NCI-H1092 treated with DMSO at 0.1 percent for 48 hours (cell line): ENCODE measurements around the gene ZFP36L2.

ENCODE experiments used
- DNase-seq: peaks from one replicate; lab custom pipeline; 2025; lab: John Stamatoyannopoulos, UW

Gene ZFP36L2

DNA sequence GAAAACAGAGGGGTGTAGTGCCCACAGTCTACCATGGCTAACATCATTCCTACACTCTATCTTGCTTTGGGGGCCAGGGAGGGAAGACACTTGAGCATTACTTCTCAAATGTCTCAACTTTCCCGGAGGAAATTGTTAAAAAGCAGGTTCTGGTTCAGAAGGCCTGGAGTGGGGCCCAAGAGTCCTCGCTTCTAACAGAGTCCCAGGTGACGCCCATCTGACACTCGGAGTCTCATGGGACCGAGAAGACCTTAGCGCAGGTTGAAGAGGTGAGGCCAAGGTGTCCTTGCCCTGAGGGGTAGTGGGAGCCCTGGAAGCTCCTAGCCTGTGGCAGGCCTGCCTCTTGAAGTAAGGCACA lies 40.1 kb downstream of the ZFP36L2 start:
- DNase-seq = no peak

DNA sequence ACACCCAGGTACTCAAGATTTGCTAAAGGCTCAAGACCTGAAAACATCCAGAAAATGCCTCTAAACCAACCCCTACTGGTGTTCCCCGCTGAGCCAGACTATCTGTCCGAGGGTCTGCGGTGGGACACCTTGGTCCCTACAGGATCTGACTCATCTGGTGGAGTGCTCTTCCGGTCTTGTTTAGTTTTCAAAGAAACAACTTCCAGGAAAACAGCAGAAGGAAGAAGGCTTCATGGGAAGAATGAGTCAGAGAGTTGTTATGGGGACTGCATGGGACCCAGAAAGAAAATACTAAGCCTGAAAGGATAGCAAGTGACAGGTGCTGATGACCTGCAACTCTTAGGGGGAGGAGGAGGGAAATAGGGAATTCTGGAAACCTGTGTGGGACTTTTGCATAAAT lies 41.3 kb downstream of the ZFP36L2 start:
- DNase-seq = no peak

DNA sequence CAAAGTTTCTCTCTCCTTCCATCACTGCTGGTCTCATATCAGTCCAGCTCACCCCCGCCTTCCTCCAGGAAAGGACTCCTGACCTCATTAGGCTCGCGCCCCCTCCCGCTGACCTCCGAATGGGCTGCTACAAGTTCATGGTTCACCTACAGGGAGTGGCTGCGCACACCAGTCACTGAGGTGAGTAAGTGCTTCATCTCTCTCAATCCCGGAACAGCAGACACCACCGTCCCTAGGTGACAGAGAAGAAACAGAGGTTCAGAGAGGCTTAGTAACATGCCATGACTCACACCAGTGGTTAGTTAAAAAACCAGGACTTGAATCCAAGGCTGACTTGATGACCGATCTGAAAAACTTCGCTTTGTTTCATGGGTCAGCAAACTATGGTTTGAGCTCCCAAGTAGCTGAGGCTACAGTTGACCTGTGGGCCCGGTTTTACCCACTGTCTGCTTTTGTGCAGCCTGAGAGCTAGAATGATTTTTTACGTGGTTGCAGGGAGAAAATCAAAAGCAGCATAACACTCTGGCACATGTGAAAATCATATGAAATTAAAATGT lies 42.0 kb downstream of the ZFP36L2 start:
- DNase-seq = no peak

DNA sequence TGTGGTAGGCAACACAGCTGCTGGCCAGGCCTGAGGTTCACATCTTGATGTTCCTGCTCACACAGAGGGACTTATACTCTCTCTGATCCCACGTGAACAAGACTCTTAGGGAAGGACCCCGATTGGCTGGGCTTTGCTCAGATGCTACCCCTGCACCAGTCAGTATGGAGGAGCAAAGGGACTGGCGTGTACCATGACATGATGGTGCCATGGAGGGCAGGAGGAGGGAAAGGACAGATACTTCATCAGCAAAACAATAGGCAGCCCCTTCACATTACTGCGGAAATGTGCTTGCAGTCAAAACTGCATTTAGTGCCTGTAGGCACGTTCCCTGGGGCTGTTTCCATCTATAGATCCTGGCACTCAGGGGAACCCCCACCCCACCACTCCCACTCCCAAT lies 42.7 kb downstream of the ZFP36L2 start:
- no peak for DNase-seq

DNA sequence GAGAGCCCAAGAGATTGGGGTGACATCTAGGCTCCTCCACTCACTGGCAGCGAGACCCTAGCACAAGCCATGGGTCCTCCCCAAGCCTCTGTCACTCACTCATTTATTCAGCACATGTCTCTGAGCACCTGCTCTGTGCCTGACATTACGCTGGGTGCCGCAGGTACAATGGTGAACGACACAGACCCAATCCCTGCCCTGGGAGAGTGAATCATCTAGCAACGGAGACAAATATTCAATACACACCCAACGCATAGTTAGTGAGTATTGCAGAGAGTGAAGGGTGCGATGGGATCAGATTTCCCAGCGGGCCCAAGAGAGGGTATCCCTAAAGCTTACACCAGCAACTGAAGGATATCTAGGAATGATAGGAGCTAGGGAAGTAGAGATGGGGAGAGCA lies 45.5 kb downstream of the ZFP36L2 start:
- no peak for DNase-seq

DNA sequence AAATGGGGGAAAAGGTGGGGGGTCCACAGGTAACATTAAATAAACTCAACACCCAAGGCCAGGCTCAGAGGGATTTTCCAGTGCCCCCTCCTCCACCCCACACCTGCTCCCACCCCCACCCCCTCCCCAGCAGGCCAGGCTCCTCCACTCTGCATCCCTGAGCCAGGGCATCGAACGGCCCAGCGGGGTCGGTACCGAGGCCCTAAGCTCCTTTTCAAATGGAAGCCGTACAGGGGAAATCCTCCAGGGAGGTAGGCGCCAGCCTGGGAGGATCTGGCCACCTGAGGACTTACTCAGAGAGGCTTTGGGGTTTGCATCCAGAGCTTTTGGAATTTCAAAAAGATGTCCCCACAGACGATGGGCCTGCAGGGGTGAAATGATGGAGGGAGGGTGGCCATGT lies 46.5 kb downstream of the ZFP36L2 start:
- no peak for DNase-seq

DNA sequence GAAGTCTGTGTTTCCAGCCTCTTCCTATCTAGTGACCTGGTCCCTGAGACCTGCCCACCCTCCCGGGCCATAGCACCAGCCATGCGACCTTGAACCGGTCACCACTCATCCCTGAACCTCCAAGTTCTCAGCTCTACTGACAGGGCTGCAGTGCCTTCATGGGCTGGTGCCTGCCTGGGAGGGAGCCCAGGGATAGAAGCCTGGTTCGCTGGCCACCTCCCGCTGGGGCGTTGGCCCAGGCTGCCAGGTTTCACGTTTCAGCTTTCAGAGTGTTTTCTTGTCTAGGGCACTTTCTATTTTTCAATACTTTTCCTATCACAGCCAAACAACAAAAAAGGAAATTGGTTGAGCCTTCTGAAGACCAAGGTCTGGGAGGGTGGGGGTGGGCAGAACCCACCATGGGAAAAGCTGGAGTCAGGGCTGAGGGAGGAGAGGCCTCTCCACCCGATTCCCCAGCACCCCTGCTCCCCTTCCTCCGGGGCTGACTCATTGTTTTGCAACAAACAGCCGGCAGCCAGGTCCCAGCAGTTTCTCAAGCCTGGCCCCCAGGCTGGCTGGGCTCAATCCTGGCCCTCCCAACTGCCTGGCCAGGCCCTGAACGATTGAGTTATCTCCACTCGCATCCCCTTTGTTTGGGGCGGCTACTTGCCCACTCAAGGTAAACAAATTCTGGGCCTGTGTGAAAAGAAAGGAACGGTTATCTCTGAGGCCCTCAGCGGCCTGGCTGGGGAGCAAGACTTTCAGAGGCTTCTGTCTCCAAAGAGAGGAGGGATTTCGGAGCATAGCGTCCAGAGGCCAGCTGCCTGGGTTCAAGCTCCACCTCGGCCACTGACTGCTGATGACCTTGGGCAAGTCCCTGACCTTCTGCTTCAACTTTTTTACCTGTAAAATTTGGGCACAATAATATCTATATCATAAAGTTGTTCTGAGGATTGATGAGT lies 47.5 kb downstream of the ZFP36L2 start:
- peak; percentile 73 for DNase-seq

DNA sequence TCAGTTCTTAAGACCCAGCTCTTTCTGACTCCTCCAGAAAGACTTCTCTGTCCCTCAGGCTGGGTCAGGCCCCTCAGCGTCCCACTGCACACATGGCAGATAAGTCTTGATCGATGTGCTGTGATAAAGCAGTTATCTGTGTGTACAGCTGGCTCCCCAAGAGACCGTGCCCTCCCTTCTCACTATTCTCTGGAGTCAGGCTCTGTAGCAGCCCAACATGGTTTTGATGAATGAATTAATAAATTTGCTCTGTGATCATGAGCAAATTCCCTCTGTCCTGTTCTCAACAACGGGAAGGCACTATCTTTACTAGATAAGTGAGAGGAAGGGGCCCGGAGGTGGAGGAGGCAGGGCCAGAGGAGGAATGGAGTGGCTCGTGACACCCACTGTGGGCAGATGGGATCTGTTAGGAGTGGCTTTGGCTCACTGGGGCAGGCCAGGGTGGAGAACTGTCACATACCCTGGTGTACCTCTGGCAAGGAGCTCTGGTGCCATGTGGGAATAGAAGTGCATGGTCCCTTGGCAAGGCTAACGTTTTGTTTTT lies 48.3 kb downstream of the ZFP36L2 start:
- no peak for DNase-seq

DNA sequence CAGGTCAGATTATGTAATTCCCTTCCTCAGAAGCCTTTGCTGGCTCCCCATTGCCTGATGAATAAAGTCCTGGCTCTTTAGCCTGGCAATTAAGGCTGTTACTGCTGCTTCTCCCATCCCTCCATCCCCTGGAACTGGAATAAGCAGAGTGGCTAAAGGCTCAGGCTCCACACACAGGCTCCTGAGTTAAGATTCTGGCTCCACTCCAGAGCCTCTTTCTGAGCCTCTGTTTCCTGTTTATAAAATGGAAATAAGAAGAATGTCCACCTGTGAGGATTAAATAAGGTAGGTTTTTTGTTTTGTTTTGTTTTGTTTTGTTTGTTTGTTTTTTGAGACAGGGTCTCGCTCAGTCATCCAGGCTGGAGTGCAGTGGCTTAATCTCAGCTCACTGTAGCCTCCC lies 50.0 kb downstream of the ZFP36L2 start:
- DNase-seq = no peak

DNA sequence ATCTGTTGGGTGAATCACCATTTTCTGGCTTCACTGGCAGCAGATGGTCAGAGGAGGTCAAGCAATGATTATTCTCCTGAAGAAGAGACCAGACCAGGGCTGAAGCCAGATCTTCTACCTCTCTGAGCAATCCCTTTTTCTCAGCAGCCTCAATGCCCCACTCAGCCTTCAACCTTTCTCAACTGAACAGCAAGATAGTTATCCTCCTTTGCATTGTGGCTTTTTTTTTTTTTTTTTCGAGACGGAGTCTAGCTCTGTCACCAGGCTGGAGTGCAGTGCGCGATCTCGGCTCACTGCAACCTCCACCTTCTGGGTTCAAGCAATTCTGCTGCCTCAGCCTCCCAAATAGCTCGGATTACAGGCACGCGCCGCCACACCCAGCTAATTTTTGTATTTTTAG lies 50.5 kb downstream of the ZFP36L2 start:
- no peak for DNase-seq

DNA sequence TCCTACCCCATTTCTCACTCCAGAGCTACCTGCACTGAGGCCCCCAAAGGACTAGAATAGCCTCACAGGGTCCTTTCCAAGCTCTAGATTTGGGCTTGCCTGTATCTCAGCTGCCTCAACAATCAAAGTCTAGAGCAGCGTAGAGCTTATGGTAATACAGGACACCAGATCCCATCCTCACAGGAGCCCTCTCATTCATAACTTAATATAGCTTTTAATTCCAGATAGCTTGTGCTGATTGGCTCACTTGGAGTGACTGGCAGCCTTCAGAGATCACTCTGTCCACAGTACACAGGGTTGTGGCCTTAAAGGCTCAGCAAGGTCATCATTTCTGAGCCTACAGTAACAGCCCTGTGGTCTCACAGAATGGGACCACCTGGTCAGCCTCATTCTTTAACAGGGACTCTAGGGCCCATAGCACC lies 51.4 kb downstream of the ZFP36L2 start:
- no peak for DNase-seq

DNA sequence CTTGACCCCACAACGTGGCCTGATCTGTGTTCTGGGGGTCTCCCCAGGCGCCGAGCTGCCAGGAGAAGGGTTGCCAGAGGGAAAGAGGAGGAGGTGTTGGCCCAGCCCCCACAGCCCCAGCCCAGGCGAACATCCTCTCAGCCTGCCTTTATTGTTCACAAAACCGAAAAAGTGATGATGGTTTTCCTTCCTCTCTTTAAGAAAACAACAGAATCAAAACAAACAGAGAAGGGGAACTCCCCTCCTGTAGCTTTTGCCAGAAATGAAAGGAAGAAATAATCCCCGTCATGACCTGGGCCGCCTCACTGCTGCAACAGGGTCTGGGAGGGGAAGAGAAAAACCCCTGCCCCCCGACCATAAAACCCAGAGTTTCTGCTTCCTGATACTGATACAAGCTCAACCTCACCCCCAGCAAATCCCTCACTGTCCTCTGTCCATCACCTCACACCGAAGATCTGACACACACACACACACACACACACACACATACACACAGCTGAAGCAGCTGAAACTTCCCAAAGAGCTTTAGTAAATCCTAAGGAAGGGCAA lies 52.0 kb downstream of the ZFP36L2 start:
- no peak for DNase-seq
